PFSK-1 (cell line): ENCODE data around the gene CDC42BPB.

ENCODE experiments used
- FOXP2 ChIP-seq: optimal IDR thresholded peaks from 2 replicates; pipeline ENCODE3; 2011; ENCODE audit warnings: borderline replicate concordance, control low read depth, inconsistent platforms; ENCODE audit not compliant: insufficient read depth; ENCODE audit errors: extremely low read length, extremely low read depth
- POLR2AphosphoS5 ChIP-seq: IDR thresholded peaks from 2 replicates; pipeline ENCODE4 v1.6.1; 2012; ENCODE audit warnings: low read depth, mild to moderate bottlenecking, control low read depth, low read length, moderate library complexity
- SIN3A ChIP-seq: IDR thresholded peaks from 2 replicates; pipeline ENCODE4 v1.6.1; 2012; ENCODE audit warnings: mild to moderate bottlenecking, low read length, moderate library complexity, borderline replicate concordance; ENCODE audit not compliant: insufficient read depth
- TAF1 ChIP-seq: IDR thresholded peaks from 2 replicates; pipeline ENCODE4 v1.6.1; 2012; ENCODE audit warnings: low read length, control low read depth, borderline replicate concordance; ENCODE audit not compliant: insufficient read depth
- TF ChIP-seq, protein P1 (sequence below), 2 experiments: IDR thresholded peaks; 2 replicates each; pipeline versions ENCODE4 v1.6.1 to v1.8.0; 2011 to 2012; ENCODE audit warnings: low read depth in 2 of 2, low read length in 2 of 2, control low read depth in 1 of 2, inconsistent platforms in 1 of 2, mild to moderate bottlenecking in 1 of 2, moderate library complexity in 1 of 2; ENCODE audit not compliant: insufficient read depth in 1 of 2

DNA sequence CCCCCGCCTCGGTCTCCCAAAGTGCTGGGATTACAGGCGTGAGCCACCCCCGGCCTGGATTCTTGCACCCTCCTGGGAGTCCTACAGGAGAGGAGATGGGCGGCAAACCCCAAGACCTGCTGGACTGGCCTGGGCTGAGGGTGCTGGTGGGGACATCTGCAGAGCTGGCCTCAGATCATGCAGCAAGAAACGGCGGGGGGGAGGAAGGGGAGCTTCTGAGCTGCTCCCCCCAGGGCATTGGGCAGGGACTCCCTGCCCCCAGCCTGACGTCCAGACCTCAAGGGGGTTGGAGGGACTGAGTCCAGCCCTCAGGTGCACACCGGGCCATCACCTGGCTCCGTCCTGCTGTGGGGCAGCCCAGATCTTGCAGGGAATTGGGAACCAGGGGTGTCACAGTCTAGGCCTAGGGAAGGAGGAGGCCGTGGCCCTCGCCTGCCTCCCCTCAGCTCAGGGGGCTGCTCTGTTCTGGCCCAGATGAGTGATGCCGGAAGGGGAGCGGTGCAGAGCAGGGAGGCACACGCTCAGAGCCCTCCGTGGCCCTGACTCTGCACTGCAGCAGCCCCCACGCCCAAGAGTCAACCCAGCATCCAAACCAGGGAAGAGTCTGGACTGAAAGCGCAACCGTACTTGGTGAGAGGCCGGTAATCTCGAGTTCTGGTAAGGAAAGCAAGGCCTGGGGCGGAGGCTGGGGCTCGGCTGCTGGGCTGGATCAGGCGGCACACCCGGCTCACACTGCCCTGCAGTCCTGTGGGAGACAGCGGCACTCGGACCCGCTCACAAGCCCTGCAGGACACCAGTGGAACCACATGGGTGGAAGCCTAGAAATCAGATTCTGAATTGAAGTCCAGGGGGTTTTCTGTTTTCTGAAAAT, 143.8 kb downstream of the CDC42BPB start:
- TF ChIP-seq POLR2AphosphoS5 (no peak), SIN3A (no peak), TAF1 (no peak), FOXP2 (no peak)
- TF ChIP-seq, protein P1, sequence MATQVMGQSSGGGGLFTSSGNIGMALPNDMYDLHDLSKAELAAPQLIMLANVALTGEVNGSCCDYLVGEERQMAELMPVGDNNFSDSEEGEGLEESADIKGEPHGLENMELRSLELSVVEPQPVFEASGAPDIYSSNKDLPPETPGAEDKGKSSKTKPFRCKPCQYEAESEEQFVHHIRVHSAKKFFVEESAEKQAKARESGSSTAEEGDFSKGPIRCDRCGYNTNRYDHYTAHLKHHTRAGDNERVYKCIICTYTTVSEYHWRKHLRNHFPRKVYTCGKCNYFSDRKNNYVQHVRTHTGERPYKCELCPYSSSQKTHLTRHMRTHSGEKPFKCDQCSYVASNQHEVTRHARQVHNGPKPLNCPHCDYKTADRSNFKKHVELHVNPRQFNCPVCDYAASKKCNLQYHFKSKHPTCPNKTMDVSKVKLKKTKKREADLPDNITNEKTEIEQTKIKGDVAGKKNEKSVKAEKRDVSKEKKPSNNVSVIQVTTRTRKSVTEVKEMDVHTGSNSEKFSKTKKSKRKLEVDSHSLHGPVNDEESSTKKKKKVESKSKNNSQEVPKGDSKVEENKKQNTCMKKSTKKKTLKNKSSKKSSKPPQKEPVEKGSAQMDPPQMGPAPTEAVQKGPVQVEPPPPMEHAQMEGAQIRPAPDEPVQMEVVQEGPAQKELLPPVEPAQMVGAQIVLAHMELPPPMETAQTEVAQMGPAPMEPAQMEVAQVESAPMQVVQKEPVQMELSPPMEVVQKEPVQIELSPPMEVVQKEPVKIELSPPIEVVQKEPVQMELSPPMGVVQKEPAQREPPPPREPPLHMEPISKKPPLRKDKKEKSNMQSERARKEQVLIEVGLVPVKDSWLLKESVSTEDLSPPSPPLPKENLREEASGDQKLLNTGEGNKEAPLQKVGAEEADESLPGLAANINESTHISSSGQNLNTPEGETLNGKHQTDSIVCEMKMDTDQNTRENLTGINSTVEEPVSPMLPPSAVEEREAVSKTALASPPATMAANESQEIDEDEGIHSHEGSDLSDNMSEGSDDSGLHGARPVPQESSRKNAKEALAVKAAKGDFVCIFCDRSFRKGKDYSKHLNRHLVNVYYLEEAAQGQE (IDR thresholded peaks at IDR 0.05; ENCODE audit: insufficient read depth in 1 of 2, low read depth in 2 of 2, low read length in 2 of 2): no peak
